MM.1S (cell line): ENCODE measurements around the gene CYP27A1.

Source experiments
- CTCF ChIP-seq: fragments of 300-600 bp; sonication (generic); IDR thresholded peaks from 2 replicates; pipeline ENCODE4 v1.5.1; 2016; ENCODE audit warnings: antibody characterized with exemption, low read length, mixed read lengths
- EZH2 ChIP-seq: fragments of 300-600 bp; sonication (generic); optimal IDR thresholded peaks from 2 replicates; pipeline ENCODE3; 2017; ENCODE audit warnings: low read depth, mild to moderate bottlenecking, antibody characterized with exemption, low read length, mixed read lengths
- EZH2phosphoT487 ChIP-seq: fragments of 300-600 bp; sonication (generic); IDR thresholded peaks from 2 replicates; pipeline ENCODE4 v1.6.1; 2018; ENCODE audit warnings: antibody characterized with exemption, low read length

GRCh38 chr2:218796691-218797090 is 14.7 kb downstream of the CYP27A1 start:
- TF ChIP-seq CTCF (no peak), EZH2 (no peak), EZH2phosphoT487 (no peak)
